ENCODE data around the gene CTIF.
A peak's percentile ranks its signal among the peaks of the same experiment; 100 is the strongest.

CTIF gene

GRCh38 chr18:48841381-48842258, 302.8 kb downstream of the CTIF start:
- peak in 1 of 2 donors; percentile 22 for DNase-seq

DNA sequence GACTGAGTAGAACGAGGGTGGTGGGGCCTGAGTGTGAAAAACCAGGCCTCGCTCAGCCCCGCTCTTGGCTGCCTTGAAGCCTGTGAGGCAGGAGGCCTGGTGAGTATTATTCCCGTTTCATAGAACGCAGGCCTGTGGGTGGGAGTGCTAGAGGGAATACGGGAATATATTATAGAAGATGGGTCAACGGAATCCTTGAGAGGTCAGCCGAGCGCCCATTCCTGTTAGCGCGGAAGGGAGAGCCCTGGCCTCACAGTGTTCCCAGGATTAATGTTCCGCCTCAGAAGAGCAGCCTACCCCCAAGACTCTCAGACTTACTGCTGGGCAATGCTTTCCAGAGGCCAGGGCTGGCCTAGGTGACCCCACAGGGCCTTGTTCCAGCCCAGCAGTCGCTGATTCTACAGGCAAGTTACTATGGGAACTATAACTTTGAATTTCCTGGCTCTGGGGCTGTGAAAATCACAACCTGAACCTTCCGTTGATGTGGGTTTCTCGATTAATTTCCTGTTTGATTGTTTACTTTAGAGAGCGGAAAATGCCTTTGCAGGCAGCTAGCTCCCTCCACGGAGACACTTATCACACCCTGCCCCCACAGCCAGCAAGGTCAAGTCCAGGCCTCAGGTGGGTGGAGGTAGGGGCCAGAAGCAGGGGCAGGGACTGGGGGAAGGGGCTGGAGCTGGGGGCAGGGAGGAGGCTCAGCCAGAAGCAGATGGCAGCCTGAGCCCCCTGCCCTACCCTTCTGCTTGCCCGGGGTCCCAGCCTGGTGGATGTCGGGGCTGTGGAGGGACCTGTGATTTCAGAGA, 303.6 kb downstream of the CTIF start:
- peak; percentile 61 to 79 for DNase-seq

DNA sequence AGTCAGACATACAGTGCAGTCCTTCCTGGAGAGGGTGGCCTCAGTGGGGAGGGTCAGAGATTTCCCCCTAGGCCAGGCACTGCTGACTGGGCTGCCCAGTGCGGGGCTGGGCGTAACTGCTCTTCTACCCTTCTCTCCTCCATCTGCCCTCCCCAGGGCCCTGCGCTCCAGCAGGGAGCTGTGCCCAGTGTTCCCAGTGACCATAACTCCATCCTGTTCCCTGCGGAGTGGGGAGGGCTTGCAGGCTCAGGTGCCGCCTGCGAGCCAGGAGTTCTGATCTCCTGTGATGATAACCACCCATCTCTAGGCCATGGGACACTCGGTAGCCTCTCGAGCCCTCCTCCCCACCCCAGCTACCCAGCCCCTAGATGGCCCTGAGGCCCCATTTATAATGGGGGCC, 304.3 kb downstream of the CTIF start:
- no peak for DNase-seq

- no peak for DNase-seq
Measured at GRCh38 chr18:48843596-48843995, 304.8 kb downstream of the CTIF start.

DNA sequence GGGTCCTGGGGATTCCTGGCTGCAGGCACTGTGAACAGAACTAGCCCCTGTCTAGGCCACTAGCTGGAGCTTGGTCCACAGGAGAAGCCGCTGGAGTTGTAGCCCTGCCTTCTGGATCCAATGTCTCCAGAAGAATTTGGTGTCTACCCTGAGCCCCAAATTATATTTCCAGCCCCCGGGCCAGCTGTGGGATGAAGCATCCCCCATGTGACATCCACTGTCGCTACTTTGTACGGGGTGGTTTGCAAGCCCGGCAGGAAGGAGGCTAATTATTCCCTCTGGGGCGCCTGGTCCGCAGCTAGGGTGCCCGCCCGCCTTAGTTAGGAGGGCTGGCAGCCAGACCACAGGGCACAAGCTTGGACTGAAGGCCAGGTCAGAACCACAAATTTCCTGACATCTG, 305.4 kb downstream of the CTIF start:
- DNase-seq: no peak

DNA sequence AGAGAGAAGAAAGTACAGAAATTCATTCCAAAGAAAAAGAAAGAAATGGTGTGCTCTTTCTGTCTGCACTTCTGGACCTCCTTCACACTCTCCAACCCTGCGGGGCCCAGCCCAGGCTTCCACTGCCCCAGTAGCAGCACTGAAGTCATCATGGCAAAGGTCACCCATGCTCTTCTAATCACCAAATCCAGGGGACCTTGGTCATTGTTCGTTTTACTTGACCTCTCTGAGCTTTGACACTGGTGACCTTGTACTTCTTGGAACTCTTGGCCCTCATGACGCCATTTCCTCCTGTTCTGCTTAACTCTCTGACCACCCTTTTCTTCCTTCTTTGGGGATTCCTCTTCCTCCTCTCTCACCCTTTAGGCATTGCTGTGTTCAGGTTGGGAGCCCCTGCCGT, 306.3 kb downstream of the CTIF start:
- DNase-seq: no peak

DNA sequence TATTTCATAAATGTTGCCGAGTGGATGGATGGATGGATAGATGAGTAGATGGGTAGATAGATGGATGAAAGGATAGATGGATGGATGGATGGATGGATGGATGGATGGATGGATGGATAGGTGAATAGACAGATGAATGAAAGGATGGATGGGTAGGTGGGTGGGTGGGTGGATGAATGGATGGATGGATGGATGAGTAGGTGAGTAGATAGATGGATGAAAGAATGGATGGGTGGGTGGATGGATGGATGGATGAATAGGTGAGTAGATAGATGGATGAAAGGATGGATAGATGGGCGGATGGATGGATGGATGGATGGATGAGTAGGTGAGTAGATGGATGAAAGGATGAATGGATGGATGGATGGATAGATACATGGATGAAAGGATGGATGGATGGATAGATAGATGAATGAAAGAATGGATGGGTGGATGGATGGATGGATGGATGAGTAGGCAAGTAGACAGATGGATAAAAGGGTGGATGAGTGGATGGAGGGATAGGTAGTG, 307.6 kb downstream of the CTIF start:
- no peak for DNase-seq

DNA sequence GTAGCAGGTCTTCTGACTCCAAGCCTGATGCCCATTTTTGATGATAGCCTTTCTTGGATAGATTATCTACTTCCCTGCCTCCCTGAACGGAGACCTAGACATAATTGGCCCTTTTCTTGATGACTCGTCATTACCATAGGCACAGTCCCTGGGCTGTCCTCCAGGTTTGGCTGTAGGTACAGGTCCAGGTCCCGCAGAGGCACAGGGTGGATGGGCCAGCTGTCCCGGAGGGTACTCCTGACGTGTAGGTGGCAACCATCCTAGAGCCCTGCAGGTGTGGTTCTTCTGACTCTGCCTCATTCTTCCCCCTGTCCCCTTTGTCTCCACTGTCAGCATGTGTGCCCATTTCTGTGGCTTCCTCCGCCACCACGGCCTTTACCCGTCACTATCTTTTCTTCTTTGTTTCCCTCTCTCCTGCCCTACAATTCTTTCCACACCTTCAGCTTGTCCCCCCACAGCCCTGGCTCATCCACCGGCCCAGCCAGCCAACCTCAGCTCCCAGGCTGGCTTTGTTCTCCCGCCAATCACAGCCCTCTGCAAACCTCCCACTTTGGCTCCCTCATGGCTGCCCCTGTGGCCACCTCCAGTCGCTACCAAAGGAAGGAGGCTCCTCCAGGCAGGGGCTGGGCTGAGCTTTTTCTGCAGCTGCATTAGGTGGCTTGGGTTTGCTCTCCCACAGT, 309.1 kb downstream of the CTIF start:
- DNase-seq: no peak

DNA sequence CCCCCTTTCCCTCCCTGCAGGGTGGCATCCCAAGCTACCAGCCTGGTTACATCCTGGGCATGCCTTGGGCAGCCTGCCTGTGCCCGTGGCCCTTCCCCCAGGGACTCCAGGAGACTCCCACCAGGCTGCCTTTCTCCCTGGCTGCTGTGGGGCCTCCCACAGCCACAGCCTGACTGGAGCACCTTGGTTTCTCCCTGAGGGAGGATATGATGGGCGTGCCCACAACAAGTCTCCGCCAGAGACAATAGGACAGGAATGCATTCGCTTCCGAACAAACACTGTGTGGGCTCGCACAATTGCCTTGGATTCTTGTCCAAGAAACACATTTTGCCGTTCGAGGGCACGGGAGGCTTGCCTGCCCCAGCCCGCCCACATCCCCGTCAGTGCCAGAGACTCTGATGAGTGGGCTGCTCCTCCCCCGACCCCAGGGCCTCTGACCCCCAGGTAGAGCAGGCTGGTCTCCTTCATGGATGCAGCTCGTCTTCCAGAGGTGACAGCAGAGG, 309.9 kb downstream of the CTIF start:
- no peak for DNase-seq

DNA sequence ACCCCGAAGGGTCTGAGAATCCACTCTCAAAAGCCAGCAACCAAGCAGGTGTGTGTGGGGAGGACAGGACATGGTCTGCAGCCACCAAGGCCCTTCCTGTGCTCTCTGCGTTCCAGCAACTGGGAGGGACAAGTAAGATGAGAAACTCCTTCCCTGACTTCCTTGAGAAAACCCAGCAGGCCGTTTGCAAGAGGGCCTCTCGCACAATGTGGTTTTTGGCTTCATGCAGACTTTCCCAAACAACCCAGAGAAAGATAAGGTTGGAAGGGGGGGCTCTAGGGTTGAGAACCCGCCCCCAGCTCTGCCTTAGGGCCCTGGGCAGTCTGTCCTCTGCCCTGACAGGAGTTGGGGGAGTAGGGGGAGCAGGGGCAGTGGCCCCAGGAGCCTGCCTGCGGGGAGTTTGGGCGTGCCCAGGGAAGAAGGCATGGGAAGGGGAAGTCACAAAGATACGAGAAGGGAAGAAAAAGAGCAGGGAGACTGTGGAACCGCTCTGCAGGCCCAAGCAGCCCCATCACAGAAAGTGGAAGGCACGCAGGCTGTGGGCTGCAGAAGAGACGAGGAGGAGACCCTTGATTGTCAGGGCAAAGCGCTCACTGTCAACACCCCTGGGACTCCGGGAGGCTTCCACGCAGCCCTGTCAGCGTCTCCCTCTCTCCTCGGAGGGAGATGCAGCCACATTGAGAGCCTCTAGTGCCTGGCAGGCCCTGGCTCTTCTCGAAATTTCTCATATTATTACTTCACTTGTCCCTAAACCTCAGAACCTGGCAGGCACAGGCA, 312.2 kb downstream of the CTIF start:
- no peak for DNase-seq

GRCh38 chr18:48851599-48851960, 312.7 kb downstream of the CTIF start:
- DNase-seq: peak in 1 of 2 donors; percentile 34

- DNase-seq: no peak
Measured at GRCh38 chr18:48852292-48852691, 313.5 kb downstream of the CTIF start.

GRCh38 chr18:48852794-48853193, 314.0 kb downstream of the CTIF start:
- no peak for DNase-seq

DNA sequence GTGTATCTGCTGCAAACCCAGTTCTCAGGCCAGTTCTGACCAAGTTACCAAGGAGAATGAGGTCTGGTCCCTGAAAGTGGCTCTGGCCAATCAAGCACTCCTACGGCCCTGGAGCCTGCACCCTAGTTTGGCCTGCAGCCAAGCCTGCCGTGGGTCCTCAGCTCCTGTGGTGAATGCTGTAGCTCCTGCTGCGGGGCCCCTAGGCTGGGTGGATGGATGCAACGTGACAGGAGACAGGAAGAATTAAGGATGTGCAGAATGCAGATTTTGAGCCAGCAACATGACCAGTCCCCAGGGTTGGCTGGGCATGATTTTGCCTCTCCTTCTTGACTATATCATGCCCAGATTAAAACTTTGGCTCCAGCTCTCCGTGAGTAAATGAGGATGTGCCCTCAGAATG, 314.8 kb downstream of the CTIF start:
- DNase-seq: no peak

DNA sequence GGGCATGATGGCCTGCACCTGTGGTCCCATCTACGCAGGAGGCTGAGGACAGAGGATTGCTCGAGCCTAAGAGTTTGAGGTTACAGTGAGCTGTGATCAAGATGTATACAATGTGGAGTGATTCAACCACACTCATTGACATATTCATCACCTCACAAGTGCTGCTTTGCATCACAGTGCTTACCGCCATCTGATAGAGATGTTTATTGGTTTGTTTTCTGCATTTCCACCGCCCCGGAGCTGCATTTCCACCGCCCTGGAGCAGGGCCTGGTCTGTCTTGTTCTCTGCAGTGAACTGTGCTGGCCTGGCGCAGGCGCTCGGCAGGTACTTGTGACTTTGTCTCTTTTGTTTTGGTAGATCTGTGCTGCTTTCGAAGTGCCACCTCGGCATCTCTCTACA, 315.9 kb downstream of the CTIF start:
- DNase-seq: no peak

- no peak for DNase-seq
Measured at GRCh38 chr18:48855422-48856377, 316.9 kb downstream of the CTIF start.

DNA sequence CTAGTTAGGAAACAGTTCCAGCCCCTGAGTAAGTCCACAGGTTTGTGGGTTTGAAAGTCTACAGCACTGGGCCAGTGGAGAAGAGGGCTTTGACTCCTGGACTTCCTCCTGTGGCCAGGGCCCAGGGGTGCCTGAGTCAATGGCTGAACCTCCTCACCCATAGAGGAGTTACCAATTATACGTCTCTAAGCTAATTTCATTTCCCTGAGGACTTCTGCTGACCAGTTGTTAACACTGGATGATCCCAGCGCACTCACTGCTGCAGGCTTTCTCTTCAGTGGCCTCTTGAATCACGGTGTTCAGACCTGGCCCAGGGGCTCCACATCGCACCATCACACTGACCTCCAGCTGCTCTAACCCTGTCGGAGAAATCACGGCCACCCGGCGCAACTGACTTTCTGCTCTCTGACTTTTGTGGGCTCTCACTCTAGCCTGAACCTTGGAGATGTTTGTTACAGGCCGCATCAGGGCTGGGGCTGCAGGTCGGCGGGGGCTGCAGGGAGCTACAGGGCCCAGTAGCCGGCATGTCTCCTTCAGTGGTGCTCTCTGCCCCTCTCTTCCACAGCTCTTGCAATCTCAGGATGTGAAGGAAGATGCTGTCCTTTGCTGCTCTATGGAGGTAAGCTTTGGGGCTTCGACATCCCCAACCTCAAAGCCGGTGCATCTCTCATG, 318.3 kb downstream of the CTIF start:
- no peak for DNase-seq

GRCh38 chr18:48858676-48859075, 319.8 kb downstream of the CTIF start:
- no peak for DNase-seq

GRCh38 chr18:48859311-48860268, 320.8 kb downstream of the CTIF start:
- DNase-seq: no peak

Data from CD4-positive, alpha-beta T cell treated with Interleukin-1 beta for 1 hour (primary cell).